Mammary epithelial cell (primary cell): ENCODE measurements around the gene SIGMAR1.

Experiments
- EZH2 ChIP-seq: IDR thresholded peaks from 2 replicates; pipeline ENCODE4 v1.6.1; 2012; ENCODE audit warnings: low read length, inconsistent platforms, borderline replicate concordance
- TF ChIP-seq, protein P1 (sequence below), 2 donors: IDR thresholded peaks in 1 of 2; conservative IDR thresholded peaks in 1 of 2; 2 replicates each; pipeline ENCODE4 v1.5.1; 2011 to 2012; ENCODE audit warnings: inconsistent platforms in 2 of 2, low read length in 2 of 2, mild to moderate bottlenecking in 2 of 2, control low read depth in 1 of 2, low read depth in 1 of 2; ENCODE audit not compliant: insufficient read depth in 1 of 2; ENCODE audit errors: extremely low read depth in 1 of 2

DNA sequence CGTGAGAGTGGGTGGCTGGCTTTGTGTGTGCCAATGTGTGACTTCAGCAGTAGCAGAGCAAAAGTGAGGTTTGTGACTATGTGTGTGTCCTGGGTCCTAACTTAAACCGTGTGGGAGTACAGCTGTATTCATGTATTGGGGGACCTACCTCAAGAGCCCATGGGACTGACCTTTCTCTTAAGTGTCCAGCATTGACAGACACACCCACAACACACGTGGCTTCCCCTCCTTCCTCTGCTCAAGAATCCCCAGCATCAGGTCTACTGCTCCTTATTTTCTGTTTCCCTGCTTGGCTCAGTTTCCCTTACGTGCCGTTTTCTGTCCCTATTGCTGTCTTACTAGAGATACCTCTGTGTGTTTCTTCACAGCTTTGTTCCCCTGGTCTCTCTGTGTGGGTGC lies 15.0 kb upstream of the SIGMAR1 start:
- TF ChIP-seq, protein P1, sequence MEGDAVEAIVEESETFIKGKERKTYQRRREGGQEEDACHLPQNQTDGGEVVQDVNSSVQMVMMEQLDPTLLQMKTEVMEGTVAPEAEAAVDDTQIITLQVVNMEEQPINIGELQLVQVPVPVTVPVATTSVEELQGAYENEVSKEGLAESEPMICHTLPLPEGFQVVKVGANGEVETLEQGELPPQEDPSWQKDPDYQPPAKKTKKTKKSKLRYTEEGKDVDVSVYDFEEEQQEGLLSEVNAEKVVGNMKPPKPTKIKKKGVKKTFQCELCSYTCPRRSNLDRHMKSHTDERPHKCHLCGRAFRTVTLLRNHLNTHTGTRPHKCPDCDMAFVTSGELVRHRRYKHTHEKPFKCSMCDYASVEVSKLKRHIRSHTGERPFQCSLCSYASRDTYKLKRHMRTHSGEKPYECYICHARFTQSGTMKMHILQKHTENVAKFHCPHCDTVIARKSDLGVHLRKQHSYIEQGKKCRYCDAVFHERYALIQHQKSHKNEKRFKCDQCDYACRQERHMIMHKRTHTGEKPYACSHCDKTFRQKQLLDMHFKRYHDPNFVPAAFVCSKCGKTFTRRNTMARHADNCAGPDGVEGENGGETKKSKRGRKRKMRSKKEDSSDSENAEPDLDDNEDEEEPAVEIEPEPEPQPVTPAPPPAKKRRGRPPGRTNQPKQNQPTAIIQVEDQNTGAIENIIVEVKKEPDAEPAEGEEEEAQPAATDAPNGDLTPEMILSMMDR (conservative IDR thresholded peaks at IDR 0.05 in 1 of 2, IDR thresholded peaks at IDR 0.05 in 1 of 2; ENCODE audit: extremely low read depth in 1 of 2, insufficient read depth in 1 of 2, low read depth in 1 of 2, low read length in 2 of 2): no peak
- TF ChIP-seq EZH2: no peak
